ENCODE results near the gene LNX1.

Gene LNX1

GRCh38 chr4:53571936-53572599 is 19.2 kb downstream of the LNX1 start:
- no peaks in the 10 kb centered on the region for H3K4me1 Mint-ChIP-seq (ENCODE audit: low read depth)
- peaks cover 1% of the 10 kb centered on the region for H3K27me3 Mint-ChIP-seq
- no peak overlapping the region for H3K27ac Mint-ChIP-seq
- H3K36me3 Mint-ChIP-seq, result no peaks in the 10 kb centered on the region
- H3K4me3 Mint-ChIP-seq, result no peak overlapping the region
- H3K9me3 Mint-ChIP-seq (ENCODE audit: low read depth), result no peaks in the 10 kb centered on the region

DNA sequence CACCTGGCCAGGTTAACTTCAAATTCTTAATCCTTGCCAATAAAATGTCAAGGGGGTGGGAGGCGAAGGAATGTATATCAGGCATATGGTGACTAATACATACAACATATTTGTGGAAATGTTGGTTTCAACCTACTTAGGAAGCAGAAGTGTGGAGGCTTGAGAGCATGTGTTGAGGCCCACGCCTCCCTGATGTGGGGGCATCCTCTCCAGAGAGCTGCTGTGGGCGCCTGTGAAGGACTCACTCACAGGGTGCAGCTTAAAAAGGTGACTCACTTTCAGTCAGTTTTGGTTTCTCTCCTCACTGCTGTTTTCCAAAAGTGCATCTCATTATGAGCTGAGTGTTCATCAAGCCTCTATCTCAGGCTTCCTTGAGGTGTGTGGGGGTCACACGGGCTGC is 27.5 kb downstream of the LNX1 start:
- H3K27me3 Mint-ChIP-seq, result no peaks in the 10 kb centered on the region
- no peak overlapping the region for H3K27ac Mint-ChIP-seq
- H3K4me3 Mint-ChIP-seq, result no peak overlapping the region
- no peaks in the 10 kb centered on the region for H3K4me1 Mint-ChIP-seq (ENCODE audit: low read depth)
- no peaks in the 10 kb centered on the region for H3K9me3 Mint-ChIP-seq (ENCODE audit: low read depth)
- H3K36me3 Mint-ChIP-seq, result no peaks in the 10 kb centered on the region

DNA sequence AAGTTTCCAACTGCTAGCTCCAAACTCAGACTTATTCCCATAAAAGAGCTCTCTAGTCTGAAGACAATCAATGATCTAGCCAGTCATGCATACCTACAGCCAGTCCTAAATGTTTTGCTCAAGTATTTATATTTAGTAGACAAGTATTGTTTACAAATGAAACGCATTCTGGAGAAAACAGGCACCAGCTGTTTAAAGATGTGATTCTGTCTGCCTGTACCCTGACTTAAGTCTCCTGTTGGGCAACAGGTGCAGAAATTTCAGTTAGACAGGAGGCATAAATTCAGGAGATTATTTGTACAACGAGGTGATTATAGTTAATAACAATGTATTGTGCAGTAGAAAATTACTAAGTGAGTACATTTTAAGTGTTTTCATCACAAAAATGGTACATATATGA is 28.9 kb downstream of the LNX1 start:
- Mint-ChIP-seq H3K4me3 (no peak overlapping the region), H3K4me1 (ENCODE audit: low read depth) (no peaks in the 10 kb centered on the region), H3K27ac (no peak overlapping the region), H3K27me3 (no peaks in the 10 kb centered on the region), H3K9me3 (ENCODE audit: low read depth) (no peaks in the 10 kb centered on the region), H3K36me3 (no peaks in the 10 kb centered on the region)

- Mint-ChIP-seq H3K36me3 (no peaks in the 10 kb centered on the region), H3K9me3 (ENCODE audit: low read depth) (no peaks in the 10 kb centered on the region), H3K27me3 (peaks cover 3% of the 10 kb centered on the region), H3K4me3 (no peak overlapping the region), H3K4me1 (ENCODE audit: low read depth) (no peaks in the 10 kb centered on the region), H3K27ac (no peak overlapping the region)
Observed at GRCh38 chr4:53559021-53559620, 32.2 kb downstream of the LNX1 start.

DNA sequence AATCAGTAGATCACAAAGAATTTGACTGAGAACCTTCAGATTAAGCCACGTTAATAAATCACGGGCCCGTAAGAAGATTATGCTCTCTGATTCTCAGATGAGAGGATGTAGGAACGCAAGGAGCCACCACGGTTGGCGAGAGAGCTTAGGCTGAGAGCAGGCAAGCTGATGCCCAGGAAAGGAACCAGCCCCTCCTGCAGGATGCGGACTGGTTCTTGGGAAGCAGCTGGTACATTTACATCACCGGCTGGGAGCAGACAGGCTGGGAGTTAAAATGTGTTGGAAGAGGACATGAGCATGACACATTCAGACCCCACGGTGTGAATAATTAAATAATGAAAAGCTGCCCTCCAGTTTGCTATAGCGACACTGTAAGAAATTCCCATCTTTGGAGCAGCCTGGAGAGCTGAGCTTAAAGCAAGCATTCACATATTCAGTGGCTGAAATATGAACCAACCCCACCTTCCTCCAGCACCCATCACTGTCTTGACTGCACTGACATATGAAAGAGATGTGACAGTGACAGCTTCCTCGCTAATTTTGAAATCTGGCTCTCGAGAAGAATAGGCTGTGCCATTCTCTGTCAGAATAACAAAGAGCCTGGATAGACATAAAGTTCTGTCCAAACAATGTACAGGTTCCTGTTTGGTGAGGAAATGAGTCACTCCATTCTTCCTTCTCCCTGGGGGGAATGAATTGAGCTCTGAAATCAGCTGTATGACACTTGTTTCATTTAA is 33.1 kb downstream of the LNX1 start:
- Mint-ChIP-seq H3K27ac (no peak overlapping the region), H3K27me3 (peaks cover 3% of the 10 kb centered on the region), H3K36me3 (no peaks in the 10 kb centered on the region), H3K9me3 (ENCODE audit: low read depth) (no peaks in the 10 kb centered on the region), H3K4me1 (ENCODE audit: low read depth) (no peaks in the 10 kb centered on the region), H3K4me3 (no peak overlapping the region)

DNA sequence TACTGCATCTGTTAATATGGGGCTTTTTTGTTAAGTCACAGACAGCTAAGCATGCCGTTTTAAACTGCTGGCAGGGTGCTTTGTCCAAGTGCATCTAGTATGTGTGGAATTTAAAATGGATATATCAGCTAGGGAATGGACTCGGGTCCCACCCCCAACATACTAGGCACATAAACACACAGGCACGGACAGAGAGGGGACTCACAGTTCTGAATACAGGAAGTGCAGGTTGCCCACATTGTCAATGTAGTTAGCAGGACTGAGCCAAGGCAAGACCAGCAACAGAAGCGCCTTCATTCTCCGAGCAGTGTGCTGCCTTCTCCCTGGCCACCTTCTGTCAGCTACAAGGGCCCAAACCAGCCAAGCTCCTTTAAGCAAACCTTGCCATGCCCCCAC is 33.6 kb downstream of the LNX1 start:
- no peak overlapping the region for H3K4me3 Mint-ChIP-seq
- no peaks in the 10 kb centered on the region for H3K36me3 Mint-ChIP-seq
- H3K4me1 Mint-ChIP-seq (ENCODE audit: low read depth), result no peaks in the 10 kb centered on the region
- H3K27ac Mint-ChIP-seq, result no peak overlapping the region
- H3K27me3 Mint-ChIP-seq, result peaks cover 3% of the 10 kb centered on the region
- no peaks in the 10 kb centered on the region for H3K9me3 Mint-ChIP-seq (ENCODE audit: low read depth)

DNA sequence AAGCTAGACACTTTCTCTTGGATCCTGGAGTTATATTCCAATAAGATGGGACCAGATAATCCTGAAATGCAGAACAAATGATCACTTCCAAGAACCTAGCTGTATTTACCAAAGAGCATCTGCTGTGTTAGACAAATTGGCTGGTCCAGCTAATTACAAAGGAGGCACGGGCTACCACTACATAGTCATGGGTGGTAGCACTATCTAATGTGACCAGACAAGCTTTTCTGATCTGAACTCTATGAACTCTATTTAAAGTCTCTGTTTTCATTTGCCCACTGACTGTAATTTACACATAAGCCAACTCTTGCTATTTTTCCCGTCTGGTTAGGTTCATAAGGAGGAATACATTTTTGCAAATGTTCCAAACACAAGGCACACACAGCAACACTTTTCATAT is 34.6 kb downstream of the LNX1 start:
- no peaks in the 10 kb centered on the region for H3K4me1 Mint-ChIP-seq (ENCODE audit: low read depth)

DNA sequence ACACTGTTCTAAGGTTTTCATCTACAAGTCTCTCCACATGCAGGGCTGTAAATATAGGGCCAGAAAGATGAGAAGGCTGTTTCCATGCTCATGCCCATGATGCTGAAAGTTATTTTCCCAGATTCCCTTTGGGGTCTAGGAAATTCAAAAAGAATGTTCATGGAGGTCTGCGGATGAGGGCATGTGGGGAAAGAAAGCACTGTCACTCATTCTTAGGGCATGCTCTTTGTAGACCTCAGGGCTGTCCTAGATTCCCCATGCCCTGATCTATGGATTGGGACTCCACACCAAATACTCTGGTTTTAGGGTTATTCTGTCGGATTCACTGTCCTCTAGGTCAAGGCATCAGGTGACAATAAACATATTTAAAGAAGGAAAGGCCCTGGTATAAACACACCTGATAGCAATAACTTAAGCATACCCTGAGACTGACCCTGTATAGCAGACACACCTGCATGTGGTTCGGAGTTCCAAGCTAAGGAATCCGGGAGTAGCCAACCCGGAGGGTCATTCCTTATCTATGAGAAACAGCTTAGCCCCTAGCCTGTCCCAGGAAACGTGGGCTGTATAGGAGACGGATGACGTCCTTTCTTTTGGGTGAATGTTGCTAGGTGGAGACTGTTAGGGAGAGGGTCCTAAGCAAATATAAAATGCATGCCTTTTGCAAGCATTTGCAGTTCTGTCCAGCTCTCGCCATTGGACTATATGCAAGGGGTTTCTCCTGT is 37.6 kb downstream of the LNX1 start:
- no peaks in the 10 kb centered on the region for H3K4me1 Mint-ChIP-seq (ENCODE audit: low read depth)
- peaks cover 2% of the 10 kb centered on the region for H3K9me3 Mint-ChIP-seq (ENCODE audit: low read depth)
- peaks cover 4% of the 10 kb centered on the region for H3K27me3 Mint-ChIP-seq
- no peaks in the 10 kb centered on the region for H3K36me3 Mint-ChIP-seq
- no peak overlapping the region for H3K27ac Mint-ChIP-seq
- H3K4me3 Mint-ChIP-seq, result no peak overlapping the region

More for the DNA sequence above, 34.6 kb downstream of the LNX1 start:
- no peaks in the 10 kb centered on the region for H3K9me3 Mint-ChIP-seq (ENCODE audit: low read depth)
- H3K36me3 Mint-ChIP-seq, result no peaks in the 10 kb centered on the region
- peaks cover 3% of the 10 kb centered on the region for H3K27me3 Mint-ChIP-seq
- H3K27ac Mint-ChIP-seq, result no peak overlapping the region
- no peak overlapping the region for H3K4me3 Mint-ChIP-seq

DNA sequence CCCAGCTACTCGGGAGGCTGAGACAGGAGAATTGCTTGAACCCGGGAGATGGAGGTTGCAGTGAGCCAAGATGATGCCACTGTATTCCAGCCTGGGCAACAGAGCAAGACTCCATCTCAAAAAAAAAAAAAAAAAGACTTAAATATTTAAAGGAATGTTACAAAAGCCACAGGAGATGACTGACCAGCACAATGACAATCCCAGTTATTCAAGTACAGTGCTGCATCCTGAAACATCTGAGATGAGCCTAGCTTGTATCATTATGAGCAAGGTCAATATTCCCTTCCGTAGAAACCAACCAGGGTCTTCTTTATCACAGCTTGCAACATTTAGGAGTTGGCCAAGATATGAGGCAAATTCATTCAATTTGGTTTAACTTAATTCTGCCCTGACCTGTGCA is 38.6 kb downstream of the LNX1 start:
- Mint-ChIP-seq H3K27ac (no peak overlapping the region), H3K4me1 (ENCODE audit: low read depth) (no peaks in the 10 kb centered on the region), H3K27me3 (peaks cover 7% of the 10 kb centered on the region), H3K4me3 (no peak overlapping the region), H3K36me3 (no peaks in the 10 kb centered on the region), H3K9me3 (ENCODE audit: low read depth) (peaks cover 6% of the 10 kb centered on the region)

DNA sequence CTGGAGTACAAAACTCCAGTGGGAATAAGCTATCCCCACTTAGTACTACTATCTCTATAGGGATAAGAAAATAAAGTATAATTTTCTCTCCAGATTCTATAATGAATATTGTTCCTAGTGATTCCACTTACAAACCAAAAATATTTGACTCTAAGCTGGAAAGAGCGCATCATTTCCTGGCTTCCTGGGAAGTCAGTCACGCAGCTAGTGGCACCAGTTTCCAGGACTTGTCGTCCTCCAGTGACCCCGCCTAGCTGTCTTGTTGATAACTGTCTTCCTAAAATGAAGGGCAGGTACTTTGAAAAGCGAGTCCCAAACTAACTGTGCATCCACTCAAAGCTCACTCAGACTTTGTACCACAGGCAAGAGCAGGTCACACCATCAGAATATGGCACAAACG is 39.3 kb downstream of the LNX1 start:
- no peaks in the 10 kb centered on the region for H3K4me1 Mint-ChIP-seq (ENCODE audit: low read depth)
- H3K4me3 Mint-ChIP-seq, result no peak overlapping the region
- no peak overlapping the region for H3K27ac Mint-ChIP-seq
- H3K36me3 Mint-ChIP-seq, result no peaks in the 10 kb centered on the region
- H3K9me3 Mint-ChIP-seq (ENCODE audit: low read depth), result peaks cover 6% of the 10 kb centered on the region
- H3K27me3 Mint-ChIP-seq, result peaks cover 8% of the 10 kb centered on the region

GRCh38 chr4:53551281-53551864 is 39.9 kb downstream of the LNX1 start:
- peaks cover 9% of the 10 kb centered on the region for H3K27me3 Mint-ChIP-seq
- no peaks in the 10 kb centered on the region for H3K36me3 Mint-ChIP-seq
- no peaks in the 10 kb centered on the region for H3K4me1 Mint-ChIP-seq (ENCODE audit: low read depth)
- peaks cover 6% of the 10 kb centered on the region for H3K9me3 Mint-ChIP-seq (ENCODE audit: low read depth)
- H3K27ac Mint-ChIP-seq, result no peak overlapping the region
- H3K4me3 Mint-ChIP-seq, result no peak overlapping the region

DNA sequence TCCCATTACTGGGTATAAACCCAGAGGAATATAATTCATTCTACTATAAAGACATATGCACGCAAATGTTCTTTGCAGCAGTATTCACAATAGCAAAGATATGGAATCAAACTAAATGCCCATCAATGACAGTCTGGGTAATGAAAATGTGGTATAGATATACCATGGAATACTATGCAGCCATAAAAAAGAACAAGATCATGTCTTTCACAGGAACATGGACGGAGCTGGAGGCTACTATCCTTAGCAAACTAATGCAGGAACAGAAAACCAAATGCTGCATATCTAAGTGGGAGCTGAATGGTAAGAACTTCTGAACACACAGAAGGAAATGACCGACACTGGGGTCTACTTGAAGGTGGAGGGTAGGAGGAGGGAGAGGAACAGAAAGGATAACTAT is 42.6 kb downstream of the LNX1 start:
- H3K4me1 Mint-ChIP-seq (ENCODE audit: low read depth), result no peaks in the 10 kb centered on the region
- no peaks in the 10 kb centered on the region for H3K36me3 Mint-ChIP-seq
- no peak overlapping the region for H3K27ac Mint-ChIP-seq
- peaks cover 6% of the 10 kb centered on the region for H3K9me3 Mint-ChIP-seq (ENCODE audit: low read depth)
- peaks cover 6% of the 10 kb centered on the region for H3K27me3 Mint-ChIP-seq
- H3K4me3 Mint-ChIP-seq, result no peak overlapping the region

DNA sequence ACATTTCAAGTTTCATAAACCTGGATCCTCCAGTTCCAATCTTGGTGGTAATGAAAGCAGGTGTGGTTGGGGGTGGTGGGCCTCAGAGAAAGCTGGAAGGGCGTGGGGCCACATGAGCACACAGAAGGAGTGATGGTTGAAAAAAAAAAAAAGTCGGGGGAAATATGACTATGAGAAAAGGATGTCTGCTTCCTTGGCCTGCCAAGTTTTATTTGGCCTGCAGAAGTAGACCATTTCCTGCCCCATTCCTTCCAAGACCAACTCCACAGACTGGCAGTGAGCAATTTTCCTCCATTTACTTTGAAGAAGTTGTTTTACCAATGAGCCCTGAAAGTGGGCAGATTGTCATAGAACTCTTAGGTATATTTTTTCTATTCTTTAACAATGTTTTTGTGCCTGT is 43.3 kb downstream of the LNX1 start:
- H3K9me3 Mint-ChIP-seq (ENCODE audit: low read depth), result peaks cover 6% of the 10 kb centered on the region
- H3K4me3 Mint-ChIP-seq, result no peak overlapping the region
- H3K36me3 Mint-ChIP-seq, result no peaks in the 10 kb centered on the region
- H3K4me1 Mint-ChIP-seq (ENCODE audit: low read depth), result no peaks in the 10 kb centered on the region
- H3K27ac Mint-ChIP-seq, result no peak overlapping the region
- peaks cover 10% of the 10 kb centered on the region for H3K27me3 Mint-ChIP-seq

DNA sequence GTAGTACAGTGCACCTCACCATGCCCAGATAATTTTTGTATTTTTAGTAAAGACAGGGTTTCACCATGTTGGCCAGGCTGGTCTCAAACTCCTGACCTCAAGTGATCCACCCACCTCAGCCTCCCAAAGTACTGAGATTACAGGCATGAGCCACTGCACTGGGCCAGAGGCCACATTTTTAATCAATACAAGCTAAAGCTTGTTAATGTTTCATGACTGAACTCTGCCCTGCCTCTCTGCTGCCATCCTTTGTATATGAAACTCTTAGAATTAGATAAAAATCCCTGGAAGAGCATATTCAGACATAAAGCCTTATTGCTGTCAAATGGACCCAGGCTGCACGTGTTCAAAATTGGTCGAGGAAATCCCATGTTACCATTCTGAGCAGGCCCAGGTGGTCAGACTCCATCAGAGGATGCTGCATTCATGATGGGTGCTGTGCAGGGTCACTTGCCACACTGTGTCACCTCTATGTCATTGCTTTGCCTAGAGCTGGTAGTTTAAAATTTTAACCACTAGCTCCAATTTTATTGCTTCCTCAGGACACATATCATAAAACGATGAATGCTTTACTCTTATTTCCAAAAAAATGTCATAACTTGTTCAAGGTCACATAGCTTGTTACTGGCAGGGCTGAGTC is 45.2 kb downstream of the LNX1 start:
- Mint-ChIP-seq H3K4me1 (ENCODE audit: low read depth) (no peaks in the 10 kb centered on the region), H3K4me3 (no peak overlapping the region), H3K36me3 (no peaks in the 10 kb centered on the region), H3K9me3 (ENCODE audit: low read depth) (peaks cover 6% of the 10 kb centered on the region), H3K27ac (no peak overlapping the region), H3K27me3 (peaks cover 15% of the 10 kb centered on the region)

Data from activated naive CD8-positive, alpha-beta T cell (primary cell).